Measurements from ENCODE around the gene DNAJA4.
"Not testable (repeated sequence)": the region's sequence is repeated elsewhere in the genome, so short reads cannot be mapped to it uniquely, and the experiment has no call there.

DNAJA4 gene

DNA sequence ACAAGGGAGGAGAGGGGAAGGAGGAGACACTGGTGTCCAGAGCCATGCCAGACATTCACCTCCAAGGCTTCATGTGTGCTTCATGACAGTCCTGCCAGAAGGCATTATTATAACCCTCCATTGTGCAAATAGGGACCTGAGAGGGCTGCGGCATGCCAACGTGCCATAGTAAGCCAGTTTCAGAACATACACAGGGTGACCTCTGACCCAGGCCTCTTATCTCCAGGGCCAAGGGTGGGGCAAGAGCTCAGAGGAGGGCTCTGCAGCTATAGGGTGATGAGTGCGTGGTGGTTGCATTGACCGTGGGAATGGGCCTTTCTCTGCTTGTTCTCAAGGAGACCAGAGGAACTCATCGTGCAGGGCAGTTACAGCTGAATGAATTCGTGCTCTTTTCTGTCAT lies 20.3 kb upstream of the DNAJA4 start:
- DNase-seq (ENCODE audit: low read depth in 3 of 3): no peak

DNA sequence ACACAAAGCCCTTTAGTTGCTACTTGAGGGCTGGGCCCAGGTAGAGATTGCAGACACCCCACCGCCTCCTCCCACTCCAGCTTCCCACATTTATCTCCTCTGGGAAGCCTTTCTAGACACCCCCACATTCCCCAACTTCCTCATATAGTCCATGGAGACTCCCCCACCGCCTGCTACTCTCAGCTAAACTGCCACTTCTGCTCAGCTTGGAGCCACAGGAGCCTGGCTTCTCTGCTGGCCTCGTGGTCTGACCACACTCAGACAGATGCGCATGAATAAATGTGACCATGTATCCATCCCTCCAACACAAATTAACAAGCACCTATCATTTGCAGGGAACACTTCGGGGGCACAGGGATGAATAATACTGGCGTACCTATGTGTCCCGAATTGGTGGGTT lies 19.5 kb upstream of the DNAJA4 start:
- DNase-seq (ENCODE audit: low read depth in 3 of 3): no peak

DNA sequence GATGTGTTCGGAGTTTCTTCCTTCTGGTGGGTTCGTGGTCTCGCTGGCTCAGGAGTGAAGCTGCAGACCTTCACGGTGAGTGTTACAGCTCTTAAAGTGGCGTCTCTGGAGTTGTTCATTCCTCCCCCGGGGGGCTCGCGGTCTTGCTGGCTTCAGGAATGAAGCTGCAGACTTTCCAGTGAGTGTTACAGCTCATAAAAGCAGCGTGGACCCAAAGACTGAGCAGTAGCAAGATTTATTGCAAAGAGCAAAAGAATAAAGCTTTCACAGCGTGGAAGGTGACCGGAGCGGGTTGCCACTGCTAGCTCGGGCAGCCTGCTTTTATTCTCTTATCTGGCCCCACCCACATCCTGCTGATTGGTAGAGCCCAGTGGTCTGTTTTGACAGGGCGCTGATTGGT lies 19.0 kb upstream of the DNAJA4 start:
- not testable (repeated sequence) for DNase-seq (ENCODE audit: low read depth in 3 of 3)

DNA sequence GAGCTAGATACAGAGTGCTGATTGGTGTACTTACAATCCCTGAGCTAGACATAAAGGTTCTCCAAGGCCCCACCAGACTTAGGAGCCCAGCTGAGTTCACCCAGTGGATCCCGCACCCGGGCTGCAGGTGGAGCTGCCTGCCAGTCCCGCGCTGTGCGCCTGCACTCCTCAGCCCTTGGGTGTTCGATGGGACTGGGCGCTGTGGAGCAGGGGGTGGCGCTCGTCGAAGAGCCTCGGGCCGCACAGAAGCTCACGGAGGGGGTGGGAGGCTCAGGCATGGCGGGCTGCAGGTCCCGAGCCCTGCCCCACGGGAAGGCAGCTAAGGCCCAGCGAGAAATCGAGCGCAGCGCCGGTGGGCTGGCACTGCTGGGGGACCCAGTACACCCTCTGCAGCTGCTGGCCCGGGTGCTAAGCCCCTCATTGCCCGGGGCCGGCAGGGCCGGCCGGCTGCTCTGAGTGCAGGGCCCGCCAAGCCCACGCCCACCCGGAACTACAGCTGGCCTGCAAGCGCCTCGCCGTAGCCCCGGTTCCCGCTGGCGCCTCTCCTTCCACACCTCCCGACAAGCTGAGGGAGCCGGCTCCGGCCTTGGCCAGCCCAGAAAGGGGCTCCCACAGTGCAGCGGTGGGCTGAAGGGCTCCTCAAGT lies 18.3 kb upstream of the DNAJA4 start:
- DNase-seq (ENCODE audit: low read depth in 3 of 3): not testable (repeated sequence)

DNA sequence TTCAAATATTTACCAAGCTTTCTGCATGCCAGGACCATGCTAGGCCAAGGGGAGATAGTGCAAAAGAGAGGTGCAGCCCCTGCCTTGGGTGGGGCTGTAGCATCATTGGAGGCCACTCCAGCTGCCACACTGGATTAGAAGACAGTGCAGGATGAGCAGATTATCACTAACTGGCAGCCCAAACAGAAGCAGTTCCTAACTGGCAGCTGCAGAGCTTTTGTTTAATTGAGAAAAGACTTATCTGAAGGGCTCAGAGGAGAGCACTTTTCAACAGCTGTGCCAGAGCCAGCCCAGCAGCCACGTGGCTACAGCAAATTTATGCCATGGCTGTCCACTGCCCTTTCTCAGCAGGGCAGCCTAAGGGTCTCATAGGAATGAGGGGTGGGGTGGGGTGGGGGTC lies 16.5 kb upstream of the DNAJA4 start:
- no peak for DNase-seq (ENCODE audit: low read depth in 3 of 3)

DNA sequence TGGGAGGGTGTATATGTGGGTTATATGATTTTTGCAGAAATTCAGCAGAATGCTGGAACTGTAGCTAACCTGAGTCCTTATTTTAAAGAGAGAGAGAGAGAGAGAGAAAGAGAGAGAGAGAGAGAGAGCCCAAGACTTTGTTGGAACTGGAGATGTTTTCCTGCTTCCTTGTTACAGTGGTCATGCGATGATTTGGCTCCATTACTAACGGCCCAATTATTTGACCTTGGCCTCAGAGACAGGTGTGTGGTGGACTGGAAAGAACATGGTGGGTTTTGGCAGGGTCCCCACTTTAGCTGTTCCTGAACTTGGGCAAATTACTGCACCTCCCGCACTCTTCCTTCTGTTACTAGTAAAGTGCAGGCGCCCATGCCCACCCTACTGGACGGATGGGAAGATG lies 15.2 kb upstream of the DNAJA4 start:
- DNase-seq (ENCODE audit: low read depth in 3 of 3): no peak

DNA sequence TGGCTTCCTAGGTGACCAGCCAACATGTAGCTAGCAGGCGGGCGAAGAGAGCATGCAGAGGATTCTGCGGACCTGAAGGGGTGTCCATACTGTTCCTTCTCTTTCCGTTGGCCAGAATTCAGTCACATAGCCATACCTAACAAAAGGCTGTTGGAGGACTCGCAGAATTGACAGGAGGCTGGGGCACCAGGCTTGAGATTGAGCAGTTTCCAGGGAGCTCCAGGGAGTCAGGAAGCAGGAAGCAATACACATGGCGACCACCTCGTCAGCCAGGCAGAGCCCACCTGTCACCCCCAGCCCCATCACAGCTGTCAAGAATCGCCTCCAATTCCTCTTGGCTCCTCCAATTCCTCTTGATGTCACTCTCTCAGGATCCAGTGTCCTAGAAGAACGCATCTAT lies 13.2 kb upstream of the DNAJA4 start:
- DNase-seq (ENCODE audit: low read depth in 3 of 3): no peak

DNA sequence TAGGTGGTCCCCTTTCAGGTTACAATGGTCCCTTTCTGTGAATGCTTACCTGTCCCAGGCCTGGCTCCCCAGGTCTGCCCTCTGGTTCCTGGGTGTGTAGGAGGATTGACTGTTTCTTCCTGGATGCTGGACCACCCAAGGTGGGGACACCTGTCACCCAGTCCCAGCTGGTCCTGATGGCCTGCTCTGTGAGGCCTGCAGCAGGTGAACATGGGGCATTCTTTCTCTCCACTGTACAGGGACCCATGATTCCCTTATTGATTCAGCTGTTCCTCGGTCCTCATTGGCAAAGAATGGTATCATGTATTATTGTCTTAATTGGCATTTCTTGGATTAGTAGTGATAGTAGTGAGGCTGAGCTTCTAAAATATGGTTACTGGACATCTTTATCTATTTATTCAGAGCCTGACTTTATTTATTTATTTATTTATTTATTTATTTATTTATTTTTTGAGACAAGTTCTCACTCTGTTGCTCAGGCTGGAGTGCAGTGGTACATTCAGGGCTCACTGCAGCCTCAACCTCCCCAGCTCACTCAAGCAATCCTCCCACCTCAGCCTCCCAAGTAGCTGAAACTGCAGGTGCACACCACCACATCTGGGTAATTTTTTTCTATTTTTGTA lies 8.8 kb upstream of the DNAJA4 start:
- DNase-seq (ENCODE audit: low read depth in 3 of 3): no peak

DNA sequence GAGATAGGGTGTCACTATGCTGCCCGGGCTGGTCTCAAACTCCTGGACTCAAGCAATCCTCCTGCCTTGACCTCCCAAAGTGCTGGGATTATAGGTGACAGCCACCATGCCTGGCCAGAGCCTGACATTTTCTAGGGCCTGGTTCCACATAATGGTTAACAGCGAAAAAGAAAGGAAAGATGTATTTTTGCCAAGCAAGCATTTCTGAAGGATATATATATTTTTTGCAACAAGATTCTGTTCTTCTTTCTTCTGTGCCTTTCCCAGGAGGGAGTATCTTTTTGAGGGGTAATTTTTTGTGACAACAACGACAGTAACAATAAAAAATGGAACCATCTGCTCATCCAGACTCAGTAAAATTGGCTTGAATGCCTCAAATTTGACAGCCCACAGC lies 8.3 kb upstream of the DNAJA4 start:
- DNase-seq (ENCODE audit: low read depth in 3 of 3): no peak

DNA sequence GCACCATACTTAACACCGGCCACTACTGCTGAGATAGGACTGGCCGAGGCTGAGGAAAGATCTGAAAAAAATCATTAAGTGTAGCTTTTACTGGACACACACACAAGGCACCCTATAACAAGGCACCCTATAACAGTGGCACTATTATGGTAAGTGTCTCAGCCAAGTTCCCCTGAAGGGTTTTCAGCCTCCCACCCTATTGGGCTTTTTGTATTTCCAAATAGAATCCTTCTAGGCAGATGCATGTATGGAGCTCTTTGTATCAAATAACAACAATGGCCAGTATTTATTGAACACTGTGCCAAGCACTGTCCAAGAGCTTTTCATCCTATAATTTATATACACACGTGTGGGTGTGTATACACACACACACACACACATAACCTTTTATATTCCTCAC lies 6.7 kb upstream of the DNAJA4 start:
- DNase-seq (ENCODE audit: low read depth in 3 of 3): no peak

DNA sequence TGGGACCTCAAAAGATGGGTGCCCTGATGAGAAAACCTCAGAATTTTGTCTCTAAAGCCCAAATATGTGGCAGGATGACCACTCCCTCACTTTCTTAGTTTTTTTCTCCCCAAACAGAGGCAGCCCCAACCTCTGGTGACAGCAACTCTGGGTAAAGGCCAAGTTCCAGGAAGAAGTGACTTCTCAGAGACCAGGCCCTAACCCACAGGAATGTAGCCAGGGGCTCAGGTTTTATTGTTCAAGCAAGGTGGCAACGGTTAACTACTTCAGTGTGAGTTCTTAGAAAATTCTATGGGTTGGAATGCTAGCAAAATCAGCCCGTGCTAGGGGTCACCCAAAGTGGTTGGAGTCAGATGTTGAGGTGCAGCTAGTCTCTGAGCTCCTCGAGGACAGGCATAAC lies 5.1 kb upstream of the DNAJA4 start:
- DNase-seq (ENCODE audit: low read depth in 3 of 3): no peak

DNA sequence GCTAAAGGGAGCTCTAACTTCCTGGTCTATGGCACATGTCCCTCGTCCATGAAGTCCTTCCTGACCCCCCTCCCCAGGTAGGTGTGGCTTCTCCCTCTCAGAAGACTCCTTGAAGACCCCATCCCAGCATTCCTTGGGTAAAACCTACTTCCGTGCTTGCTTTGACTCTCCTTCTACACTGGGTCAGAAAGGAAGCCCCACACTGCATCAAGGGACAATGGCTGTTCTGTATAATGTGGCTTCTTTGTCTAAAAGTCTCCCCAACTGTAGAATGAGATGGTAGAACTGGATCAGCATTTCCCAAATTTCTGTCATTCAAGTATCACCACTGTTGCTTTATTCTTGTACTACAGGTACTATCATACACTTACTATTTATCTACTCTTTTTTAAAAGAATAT lies 3.9 kb upstream of the DNAJA4 start:
- DNase-seq (ENCODE audit: low read depth in 3 of 3): no peak

DNA sequence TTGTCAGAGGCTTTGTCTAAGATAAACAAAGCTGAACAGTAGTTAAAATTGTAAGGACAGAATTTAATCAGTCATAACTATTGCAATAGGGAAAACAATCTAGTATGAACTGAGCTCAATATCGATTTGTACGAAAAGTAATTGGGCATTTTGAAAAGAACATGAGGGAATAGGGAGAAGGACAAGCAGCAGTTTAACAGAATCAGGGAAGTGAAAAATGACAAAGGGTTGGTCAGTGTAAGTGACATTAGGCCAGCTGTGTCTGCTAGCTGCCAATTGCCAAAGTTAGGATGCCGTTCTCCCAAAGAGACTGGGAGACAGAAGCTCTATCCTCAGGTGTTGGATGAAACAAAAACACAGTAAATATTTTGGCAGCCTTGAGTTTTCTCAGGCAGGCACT lies 3.3 kb upstream of the DNAJA4 start:
- no peak for DNase-seq (ENCODE audit: low read depth in 3 of 3)

DNA sequence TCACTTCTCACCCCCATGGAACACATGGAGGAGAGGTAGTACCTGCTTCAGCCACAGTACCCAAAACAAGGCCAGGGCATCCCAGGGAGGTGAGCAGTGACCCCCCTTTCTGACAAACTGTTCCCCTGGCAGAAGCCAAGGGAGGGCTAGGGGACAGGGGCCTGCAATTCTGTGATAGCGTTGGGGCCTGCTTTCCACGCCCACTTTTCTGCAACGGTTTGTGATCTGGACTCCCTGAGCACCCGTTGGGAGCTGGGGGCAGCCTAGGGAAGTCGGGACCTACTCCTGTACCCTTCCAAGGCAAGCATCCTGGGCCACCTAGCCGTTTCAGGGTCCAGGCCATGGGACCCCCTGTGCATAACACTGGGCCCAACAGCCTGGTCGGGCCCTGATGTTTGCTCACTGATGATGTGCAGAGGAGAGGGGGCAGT lies 996 bp upstream of the DNAJA4 start:
- no peak for DNase-seq (ENCODE audit: low read depth in 3 of 3)

DNA sequence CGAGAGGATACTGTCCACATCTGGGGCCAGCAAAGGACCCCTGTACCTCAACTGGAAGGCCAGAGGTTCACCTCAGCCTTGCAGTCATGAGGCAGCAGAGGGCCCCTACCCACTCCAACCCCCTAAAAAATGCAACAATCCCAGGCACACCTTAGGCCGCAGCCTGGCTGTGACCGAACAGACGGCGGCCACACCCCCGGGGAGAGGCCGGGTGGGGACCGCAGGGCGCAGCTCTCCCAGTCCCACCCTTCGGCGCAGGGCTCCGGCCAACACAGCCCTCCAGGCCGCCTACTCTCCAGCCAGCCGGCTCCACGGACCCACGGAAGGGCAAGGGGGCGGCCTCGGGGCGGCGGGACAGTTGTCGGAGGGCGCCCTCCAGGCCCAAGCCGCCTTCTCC lies 457 bp upstream of the DNAJA4 start:
- no peak for DNase-seq (ENCODE audit: low read depth in 3 of 3)

DNA sequence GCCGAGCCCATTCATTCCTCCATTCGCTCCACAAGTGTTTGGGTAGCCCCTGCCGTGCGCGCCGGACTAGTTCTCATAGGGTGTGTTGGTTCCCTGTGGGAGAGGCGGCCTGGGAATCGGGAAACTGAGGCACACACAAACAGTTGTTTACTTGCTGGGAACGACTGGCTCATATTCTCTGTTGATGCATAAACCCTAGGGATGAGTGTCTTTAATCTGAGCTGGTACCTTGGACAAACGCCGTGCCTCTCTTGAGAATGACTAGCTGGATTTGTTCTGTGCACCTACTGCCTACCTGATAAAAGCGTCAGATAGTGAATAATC lies 737 bp downstream of the DNAJA4 start:
- no peak for DNase-seq (ENCODE audit: low read depth in 3 of 3)

DNA sequence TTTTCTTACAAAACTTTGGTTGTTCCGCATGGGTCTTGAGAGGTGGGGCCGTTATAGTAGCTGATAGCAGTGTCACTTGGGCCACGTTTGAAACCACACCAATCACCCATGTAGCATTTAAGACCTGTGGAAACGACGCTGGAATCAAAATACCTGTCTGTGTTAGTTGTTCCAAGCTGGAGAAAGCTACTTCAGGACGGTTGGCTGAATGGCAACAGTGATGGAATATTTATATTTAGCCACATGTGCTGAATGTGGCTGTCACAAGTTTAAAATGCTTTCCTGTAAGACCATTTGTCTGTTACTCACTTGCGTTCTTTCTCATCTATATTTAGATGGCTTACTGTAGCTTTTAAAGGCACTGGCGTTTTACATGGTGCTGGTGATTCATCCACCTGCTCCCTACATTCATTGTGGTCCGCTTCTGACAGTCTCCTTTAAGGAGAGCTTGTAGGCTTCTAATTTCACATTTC lies 1.4 kb downstream of the DNAJA4 start:
- no peak for DNase-seq (ENCODE audit: low read depth in 3 of 3)

DNA sequence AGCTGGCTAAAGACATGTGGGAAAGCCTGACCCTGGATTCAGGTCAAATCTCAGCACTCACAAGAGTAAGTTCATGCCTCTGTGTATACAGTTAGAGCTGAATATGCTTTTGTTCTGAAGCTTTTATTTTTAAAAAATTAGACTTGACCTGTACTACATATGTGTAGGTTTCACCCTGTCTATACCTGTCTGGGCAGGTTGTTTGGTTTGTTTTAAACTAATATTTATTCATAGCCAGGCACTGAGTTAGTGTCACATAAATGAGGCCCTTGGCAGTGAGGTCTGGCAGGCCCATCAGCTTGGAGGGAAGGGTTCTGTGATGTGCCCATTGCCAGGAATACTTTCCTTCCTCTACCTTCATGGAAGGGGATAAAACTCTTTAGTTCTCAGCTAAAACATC lies 1.9 kb downstream of the DNAJA4 start:
- DNase-seq (ENCODE audit: low read depth in 3 of 3): no peak

DNA sequence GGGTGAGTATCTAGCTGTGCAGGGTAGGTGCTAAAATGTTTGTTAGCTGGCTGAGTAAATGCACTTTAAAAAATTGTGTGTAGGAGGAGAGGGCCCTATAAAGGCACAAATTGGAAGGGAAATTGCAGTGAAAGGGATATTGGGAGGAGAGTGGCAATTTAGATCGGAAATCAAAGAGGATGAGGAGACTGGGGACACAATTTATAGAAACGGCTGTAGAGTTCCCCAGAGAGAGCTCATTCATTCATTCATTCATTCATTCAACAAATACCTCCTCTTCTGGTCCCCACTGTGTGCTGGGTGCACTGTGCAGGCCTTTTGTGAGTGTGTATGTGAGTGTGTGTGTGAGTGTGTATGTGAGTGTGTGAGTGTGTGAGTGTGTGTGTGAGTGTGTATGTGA lies 2.4 kb downstream of the DNAJA4 start:
- no peak for DNase-seq (ENCODE audit: low read depth in 3 of 3)

DNA sequence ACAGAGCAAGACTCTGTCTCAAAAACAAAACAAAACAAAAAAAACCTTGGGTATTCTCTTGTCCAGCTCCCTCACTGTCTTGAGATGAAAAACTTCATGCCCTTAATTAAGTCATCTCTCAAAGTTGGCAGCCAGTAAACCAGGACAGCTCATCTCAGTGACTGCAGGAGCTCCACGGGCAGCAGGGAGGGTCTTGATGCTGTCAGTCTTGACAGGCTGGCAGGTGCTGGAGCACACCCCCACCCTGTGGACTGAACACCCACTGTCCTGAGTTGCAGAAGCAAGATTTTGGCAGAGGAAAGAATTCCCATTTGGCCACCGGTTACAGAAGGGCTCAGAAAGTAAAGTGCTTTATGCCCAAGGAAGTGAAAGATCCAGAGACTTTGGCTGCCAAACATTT lies 8.0 kb downstream of the DNAJA4 start:
- DNase-seq (ENCODE audit: low read depth in 3 of 3): no peak

DNA sequence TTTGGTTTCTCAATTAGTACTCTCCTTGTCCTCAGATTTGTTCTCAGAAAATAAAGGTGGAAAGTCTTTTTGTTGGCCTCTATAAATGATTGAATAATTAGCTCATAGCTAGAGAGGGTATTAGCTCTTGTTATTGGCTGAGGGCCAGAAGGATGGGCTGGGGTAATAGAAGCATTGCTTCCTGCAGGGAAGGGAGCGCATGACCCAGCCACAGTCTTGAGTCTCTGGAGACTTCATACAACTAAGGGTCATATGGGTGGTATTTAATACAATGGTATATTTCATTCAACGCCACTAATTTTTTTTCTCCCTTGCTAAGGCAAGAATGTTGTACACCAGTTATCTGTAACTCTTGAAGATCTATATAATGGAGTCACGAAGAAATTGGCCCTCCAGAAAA lies 8.4 kb downstream of the DNAJA4 start:
- DNase-seq (ENCODE audit: low read depth in 3 of 3): no peak

DNA sequence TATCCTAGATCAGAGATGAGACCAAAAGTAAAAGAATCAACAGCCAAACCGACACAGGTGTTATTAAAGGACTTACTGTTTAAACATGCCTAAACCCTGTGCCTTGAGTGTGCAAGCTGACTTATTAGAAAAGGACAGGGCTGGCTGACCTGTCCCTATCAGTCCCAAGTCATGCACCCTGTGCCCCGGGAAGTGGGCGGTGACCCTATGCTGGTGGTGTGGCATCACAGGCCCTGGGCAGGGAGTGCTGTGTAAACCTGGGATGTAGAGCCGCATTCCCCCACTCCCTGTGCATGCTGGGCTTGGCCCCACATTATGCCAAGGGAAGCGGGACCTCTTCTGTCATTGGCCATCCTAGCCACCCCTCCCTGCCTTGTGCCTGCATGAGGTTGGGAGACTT lies 10.6 kb downstream of the DNAJA4 start:
- DNase-seq (ENCODE audit: low read depth in 3 of 3): no peak

DNA sequence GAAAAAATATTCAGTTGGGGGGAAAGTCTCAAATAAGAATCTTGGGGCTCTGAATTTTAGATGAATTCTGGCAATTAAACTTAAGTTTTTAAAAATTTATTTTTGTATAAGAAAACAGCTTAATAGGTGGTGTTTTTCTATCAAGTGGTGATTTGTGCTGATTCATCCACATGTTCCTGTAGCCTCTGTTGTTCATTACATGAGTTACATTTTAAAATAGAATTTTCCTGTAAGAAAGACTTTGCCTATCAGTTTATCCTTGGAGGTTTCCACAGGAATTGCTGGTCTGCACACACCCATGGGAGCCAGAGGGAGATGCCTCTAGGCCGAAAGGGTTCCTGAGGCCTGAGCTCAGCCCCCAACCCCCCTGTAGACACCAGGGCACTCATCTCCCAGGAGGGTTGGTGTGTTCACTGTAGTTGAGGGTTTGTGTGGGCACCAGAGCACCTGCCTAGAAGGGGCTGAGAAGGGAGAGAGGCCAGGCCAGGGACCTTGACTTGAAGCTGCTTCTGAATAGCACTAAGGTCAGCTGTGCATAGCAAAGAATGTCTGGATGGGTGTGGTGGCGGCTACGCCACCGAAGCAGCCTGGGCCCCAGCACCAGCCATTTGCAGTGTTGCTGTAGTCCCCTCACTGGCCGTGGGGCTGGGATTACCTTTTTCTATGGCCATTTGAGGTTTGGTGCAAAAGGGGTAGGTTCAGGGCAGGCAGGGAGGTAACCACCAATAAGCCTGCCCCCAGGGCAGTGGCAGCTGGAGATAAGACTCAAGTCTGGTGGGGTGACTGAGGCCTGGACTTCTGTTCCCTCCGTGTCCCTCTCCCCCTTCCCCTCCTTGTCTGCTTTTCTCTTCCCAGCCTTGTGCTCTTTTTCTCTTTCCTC lies 11.9 kb downstream of the DNAJA4 start:
- DNase-seq (ENCODE audit: low read depth in 3 of 3): no peak
